IPS-15b (cell line): ENCODE results near the gene CUL9.

Experiments used
- H3K27me3 ChIP-seq: one replicate; pipeline ENCODE4 v1.6.1; 2013; ENCODE audit warnings: low read length; ENCODE audit not compliant: control insufficient read depth, insufficient read depth
- H3K36me3 ChIP-seq: one replicate; pipeline ENCODE4 v1.6.1; 2013; ENCODE audit warnings: low read length; ENCODE audit not compliant: control insufficient read depth, insufficient read depth
- H3K4me1 ChIP-seq: one replicate; pipeline ENCODE4 v1.6.1; 2013; ENCODE audit warnings: mild to moderate bottlenecking, low read length; ENCODE audit not compliant: control insufficient read depth, insufficient read depth
- H3K4me3 ChIP-seq: one replicate; pipeline ENCODE4 v1.5.1; 2013; ENCODE audit warnings: low read depth, low read length
- H3K9ac ChIP-seq: one replicate; pipeline ENCODE4 v1.6.1; 2013; ENCODE audit warnings: low read depth, mild to moderate bottlenecking, low read length
- H3K9me3 ChIP-seq: one replicate; pipeline ENCODE4 v1.6.1; 2013; ENCODE audit warnings: mild to moderate bottlenecking, low read length; ENCODE audit not compliant: control insufficient read depth, insufficient read depth

Gene CUL9

DNA sequence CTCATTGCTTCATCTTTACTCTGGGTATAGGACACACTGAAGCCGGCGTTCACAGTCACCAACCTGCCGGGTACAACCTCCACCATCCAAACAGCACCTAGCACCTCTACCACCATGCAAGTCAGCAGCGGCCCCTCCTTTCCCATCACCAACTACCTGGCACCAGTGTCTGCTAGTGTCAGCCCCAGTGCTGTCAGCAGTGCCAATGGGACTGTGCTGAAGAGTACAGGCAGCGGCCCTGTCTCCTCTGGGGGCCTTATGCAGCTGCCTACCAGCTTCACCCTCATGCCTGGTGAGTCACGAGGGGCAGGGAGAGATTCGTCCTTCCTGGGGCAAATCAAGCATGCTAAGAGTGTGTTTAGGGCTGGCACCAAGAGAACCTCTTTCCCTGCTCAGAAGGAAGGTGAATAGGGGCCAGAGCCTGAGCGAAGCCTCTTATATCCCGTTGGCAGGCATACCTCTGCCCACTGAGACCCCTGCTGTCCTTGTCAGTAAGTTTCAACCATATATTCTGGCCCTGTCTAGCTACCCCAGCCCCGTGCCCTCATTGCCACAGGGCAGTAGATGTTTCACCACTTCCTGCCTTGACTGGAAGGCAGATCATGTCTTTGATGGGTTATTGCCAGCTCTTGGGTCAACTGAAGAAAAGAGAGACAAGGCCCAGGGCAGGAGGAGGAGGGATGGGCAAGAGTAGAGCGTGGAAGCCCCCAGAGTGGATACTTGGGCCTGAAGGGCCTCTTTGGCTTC is 6.1 kb upstream of the CUL9 start:
- Histone ChIP-seq H3K9ac (no peak overlapping the region), H3K4me3 (no peak overlapping the region), H3K36me3 (peaks cover 29% of the 10 kb centered on the region)

GRCh38 chr6:43176423-43176786 is 5.6 kb upstream of the CUL9 start:
- Histone ChIP-seq H3K4me3 (no peak overlapping the region), H3K36me3 (peaks cover 29% of the 10 kb centered on the region), H3K4me1 (peaks cover 12% of the 10 kb centered on the region), H3K9me3 (no peaks in the 10 kb centered on the region), H3K9ac (no peak overlapping the region), H3K27me3 (peaks cover 10% of the 10 kb centered on the region)

More for the DNA sequence above, 6.1 kb upstream of the CUL9 start:
- Histone ChIP-seq H3K4me1 (peaks cover 10% of the 10 kb centered on the region), H3K9me3 (no peaks in the 10 kb centered on the region), H3K27me3 (peaks cover 10% of the 10 kb centered on the region)

- Histone ChIP-seq H3K4me3 (no peak overlapping the region), H3K36me3 (peaks cover 29% of the 10 kb centered on the region), H3K9ac (no peak overlapping the region), H3K27me3 (peaks cover 2% of the 10 kb centered on the region), H3K4me1 (peaks cover 13% of the 10 kb centered on the region), H3K9me3 (no peaks in the 10 kb centered on the region)
Observed at GRCh38 chr6:43178150-43178549, 3.8 kb upstream of the CUL9 start.

DNA sequence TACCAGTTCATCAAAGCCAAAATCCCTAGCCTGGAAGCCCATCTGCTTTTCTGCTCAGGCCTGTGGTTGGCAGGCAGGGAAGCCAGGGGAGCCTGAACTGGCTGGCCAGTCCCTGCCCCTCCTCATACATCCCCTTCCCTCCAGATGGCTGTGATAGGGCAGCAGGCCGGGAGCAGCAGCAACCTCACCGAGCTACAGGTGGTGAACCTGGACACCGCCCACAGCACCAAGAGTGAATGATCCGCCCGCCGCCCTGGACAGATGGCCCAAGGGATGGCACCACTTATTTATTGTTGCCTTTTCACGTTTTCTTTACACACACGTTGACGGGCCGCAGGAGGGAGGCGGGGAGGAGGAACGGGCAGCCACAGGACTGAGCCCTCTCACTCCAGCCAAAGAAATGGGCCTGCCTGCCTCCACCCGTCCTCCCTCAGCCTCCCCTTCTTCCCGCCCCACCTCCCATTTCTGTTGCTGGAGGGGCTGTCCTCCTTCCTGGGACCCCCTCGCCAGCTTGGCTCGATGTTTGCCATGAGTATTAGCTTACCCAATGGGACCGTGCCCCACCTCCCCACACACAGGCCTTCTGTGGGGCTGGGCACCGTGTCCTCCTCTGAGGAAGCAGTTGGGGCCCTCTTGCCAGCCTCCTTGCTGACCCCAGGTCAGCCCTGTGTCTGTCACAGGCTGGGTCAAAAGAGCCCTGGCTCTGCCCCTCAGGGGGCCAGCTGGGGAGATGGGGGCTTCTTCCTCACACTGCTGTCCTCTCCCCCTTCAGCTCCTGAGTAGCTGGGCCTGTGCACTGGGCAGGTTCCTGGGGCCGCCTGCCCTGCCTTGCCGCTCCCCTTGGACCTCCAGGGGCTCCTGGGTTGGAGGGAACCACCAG is 2.8 kb upstream of the CUL9 start:
- peaks cover 30% of the 10 kb centered on the region for H3K36me3 ChIP-seq
- no peak overlapping the region for H3K4me3 ChIP-seq
- no peak overlapping the region for H3K9ac ChIP-seq
- H3K9me3 ChIP-seq: no peaks in the 10 kb centered on the region
- peaks cover 8% of the 10 kb centered on the region for H3K4me1 ChIP-seq
- H3K27me3 ChIP-seq: no peaks in the 10 kb centered on the region

DNA sequence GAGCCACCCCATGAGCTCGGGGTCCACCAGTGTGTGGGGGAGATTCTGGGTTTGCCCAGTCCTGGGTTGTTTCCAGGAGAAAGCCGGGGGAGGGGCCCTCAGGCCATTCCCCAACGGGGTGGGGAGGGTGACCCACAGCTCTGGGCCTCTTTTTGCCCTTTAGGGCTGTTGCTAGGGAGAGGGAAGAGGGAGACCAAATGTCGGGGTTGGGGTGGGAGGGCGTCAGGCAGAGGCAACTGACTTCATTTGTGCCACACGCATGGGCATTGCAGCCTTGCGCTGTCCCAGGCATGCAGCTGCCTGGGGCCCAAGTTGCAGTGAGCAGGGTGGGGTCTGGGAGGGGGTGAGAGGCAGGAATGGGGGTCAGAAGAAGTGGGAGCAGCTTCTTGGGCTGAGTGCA is 1.9 kb upstream of the CUL9 start:
- Histone ChIP-seq H3K9ac (no peak overlapping the region), H3K9me3 (no peaks in the 10 kb centered on the region), H3K4me1 (peaks cover 4% of the 10 kb centered on the region), H3K4me3 (no peak overlapping the region), H3K36me3 (peaks cover 36% of the 10 kb centered on the region), H3K27me3 (no peaks in the 10 kb centered on the region)

DNA sequence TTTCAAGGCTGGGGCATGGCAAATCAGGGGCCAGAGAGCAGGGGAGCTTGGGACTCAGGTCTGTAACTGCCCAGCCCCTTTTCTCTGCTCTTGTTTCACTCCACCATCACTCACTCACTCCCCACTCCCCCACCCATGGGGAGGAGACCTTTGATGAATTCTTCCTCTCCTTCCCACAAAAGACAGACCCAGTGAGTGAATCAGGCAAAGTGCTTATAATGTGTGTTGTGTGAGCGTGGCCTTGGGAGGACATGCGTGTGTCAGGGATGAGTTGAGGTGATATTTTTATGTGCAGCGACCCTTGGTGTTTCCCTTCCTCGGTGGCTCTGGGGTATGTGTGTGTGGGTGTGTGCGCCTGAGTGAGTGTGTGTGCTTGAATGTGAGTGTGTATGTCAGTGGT is 1.0 kb upstream of the CUL9 start:
- Histone ChIP-seq H3K4me3 (peak overlapping the region; percentile 84), H3K9me3 (no peaks in the 10 kb centered on the region), H3K27me3 (no peaks in the 10 kb centered on the region), H3K4me1 (peaks cover 3% of the 10 kb centered on the region), H3K9ac (no peak overlapping the region), H3K36me3 (peaks cover 29% of the 10 kb centered on the region)

DNA sequence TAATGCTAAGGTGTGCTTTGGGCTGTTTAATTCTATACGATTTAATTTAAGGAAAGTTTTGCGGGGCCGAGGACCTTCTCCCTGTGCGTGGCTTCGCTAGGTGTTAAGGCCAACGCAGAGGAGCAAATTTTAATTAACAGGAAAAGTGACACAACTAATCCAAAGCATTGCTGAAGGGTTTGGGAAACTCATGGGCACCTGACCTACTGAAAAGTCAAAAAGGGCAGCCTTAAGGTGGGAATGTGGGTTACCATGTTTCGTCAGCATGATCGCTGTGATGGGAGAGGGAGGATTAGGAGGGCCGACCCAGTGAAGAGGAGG is 415 bp upstream of the CUL9 start:
- Histone ChIP-seq H3K9me3 (no peaks in the 10 kb centered on the region), H3K9ac (peak overlapping the region; percentile 73), H3K4me3 (peak overlapping the region; percentile 84), H3K36me3 (peaks cover 25% of the 10 kb centered on the region), H3K27me3 (no peaks in the 10 kb centered on the region), H3K4me1 (peaks cover 3% of the 10 kb centered on the region)

DNA sequence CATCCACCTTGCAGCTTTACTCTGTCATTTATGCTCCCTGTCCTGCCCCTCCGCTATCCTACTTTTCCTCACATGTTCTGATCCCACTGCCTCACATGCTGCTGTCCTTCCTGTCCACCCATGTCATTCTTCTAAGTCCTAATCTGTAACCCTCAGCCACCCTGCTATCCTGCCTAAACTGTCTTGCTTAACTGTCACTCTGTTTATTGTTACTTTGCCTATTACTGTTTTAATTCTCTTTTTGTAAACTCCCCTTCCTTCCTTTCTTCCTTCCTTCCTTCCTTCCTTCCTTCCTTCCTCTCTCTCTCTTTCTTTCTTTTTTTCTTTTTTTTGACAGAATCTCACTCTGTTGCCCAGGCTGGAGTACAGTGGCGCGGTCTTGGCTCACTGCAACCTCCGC is 1.4 kb downstream of the CUL9 start:
- H3K36me3 ChIP-seq: peaks cover 22% of the 10 kb centered on the region
- no peaks in the 10 kb centered on the region for H3K27me3 ChIP-seq
- H3K4me3 ChIP-seq: no peak overlapping the region
- no peak overlapping the region for H3K9ac ChIP-seq
- H3K4me1 ChIP-seq: peaks cover 3% of the 10 kb centered on the region
- H3K9me3 ChIP-seq: no peaks in the 10 kb centered on the region

- Histone ChIP-seq H3K27me3 (no peaks in the 10 kb centered on the region), H3K9ac (no peak overlapping the region), H3K9me3 (no peaks in the 10 kb centered on the region), H3K36me3 (peaks cover 12% of the 10 kb centered on the region), H3K4me1 (peaks cover 3% of the 10 kb centered on the region), H3K4me3 (no peak overlapping the region)
Observed at GRCh38 chr6:43184268-43184985, 2.4 kb downstream of the CUL9 start.

DNA sequence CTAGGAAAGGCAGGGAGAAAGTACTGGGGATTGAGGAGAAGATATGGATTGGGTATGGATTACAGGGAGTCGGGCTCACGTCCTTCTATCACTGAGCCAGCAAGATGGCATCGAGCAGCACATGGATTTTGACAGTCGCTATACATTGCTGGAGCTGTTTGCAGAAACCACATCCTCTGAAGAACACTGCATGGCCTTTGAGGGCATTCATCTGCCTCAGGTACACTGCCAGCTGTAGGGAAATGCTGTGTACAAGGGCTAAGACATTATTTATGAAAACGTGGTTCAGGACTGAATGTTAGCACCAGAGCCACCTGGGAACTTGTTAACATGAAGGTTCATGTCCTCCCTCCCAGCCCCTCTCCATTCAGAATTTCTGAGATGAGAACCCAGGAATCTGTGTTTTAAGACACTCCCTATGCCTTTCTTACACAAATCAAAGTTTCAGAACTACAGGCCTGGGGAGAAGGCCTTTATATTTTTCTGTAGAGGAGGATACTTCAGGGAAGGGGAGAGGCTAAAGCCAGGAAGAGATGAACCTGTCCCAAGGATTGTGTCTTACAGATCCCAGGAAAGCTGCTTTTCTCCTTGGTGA is 3.5 kb downstream of the CUL9 start:
- Histone ChIP-seq H3K9me3 (no peaks in the 10 kb centered on the region), H3K36me3 (peaks cover 12% of the 10 kb centered on the region), H3K27me3 (no peaks in the 10 kb centered on the region), H3K4me3 (no peak overlapping the region), H3K4me1 (peaks cover 3% of the 10 kb centered on the region), H3K9ac (no peak overlapping the region)

GRCh38 chr6:43186019-43186418 is 4.0 kb downstream of the CUL9 start:
- no peaks in the 10 kb centered on the region for H3K9me3 ChIP-seq
- H3K4me3 ChIP-seq: no peak overlapping the region
- H3K9ac ChIP-seq: no peak overlapping the region
- H3K27me3 ChIP-seq: no peaks in the 10 kb centered on the region
- H3K36me3 ChIP-seq: peaks cover 12% of the 10 kb centered on the region
- H3K4me1 ChIP-seq: peaks cover 3% of the 10 kb centered on the region
